HepG2 (cell line): ENCODE data around the gene ZFP36L2. TPM values are rescaled to one million over a fixed set of nuclear protein-coding genes. Genes with fewer than 3 reads are reported as not detected.

ENCODE experiments used
- CBX2 ChIP-seq, 2 experiments: fragments of 200-600 bp in 1 of 2; sonication (generic); formaldehyde crosslinking in 1 of 2; IDR thresholded peaks; 2 replicates each; pipeline versions ENCODE4 v1.7.0 to v1.8.1; 2018 to 2022; ENCODE audit warnings: low read depth in 2 of 2, low read length in 1 of 2, mild to moderate bottlenecking in 1 of 2, missing genetic modification reagents in 1 of 2
- ESRRA ChIP-seq: sonication (generic); formaldehyde crosslinking; IDR thresholded peaks from 2 replicates; pipeline ENCODE4 v1.5.1; 2020; ENCODE audit warnings: mild to moderate bottlenecking, low read depth, missing genetic modification reagents
- FOXJ3 ChIP-seq: sonication (generic); formaldehyde crosslinking; IDR thresholded peaks from 2 replicates; pipeline ENCODE4 v1.4.0; 2020; ENCODE audit warnings: missing genetic modification reagents, mild to moderate bottlenecking, borderline replicate concordance
- JUND ChIP-seq: sonication (generic); formaldehyde crosslinking; IDR thresholded peaks from 2 replicates; pipeline ENCODE4 v1.8.0; 2022; ENCODE audit warnings: mild to moderate bottlenecking, missing genetic modification reagents
- KAT8 ChIP-seq: IDR thresholded peaks from 2 replicates; pipeline ENCODE4 v1.6.1; 2016; ENCODE audit warnings: missing genetic modification reagents, missing compliant biosample characterization
- PHF21A ChIP-seq: sonication (generic); formaldehyde crosslinking; IDR thresholded peaks from 2 replicates; pipeline ENCODE4 v1.5.0; 2020; ENCODE audit warnings: mild to moderate bottlenecking, missing genetic modification reagents
- RXRA ChIP-seq: sonication (generic); formaldehyde crosslinking; IDR thresholded peaks from 2 replicates; pipeline ENCODE4 v1.5.1; 2020; ENCODE audit warnings: missing genetic modification reagents
- SMAD3 ChIP-seq: sonication (generic); formaldehyde crosslinking; IDR thresholded peaks from 2 replicates; pipeline ENCODE4 v1.4.0; 2020; ENCODE audit warnings: missing genetic modification reagents
- SRSF1 ChIP-seq: fragments of 200-400 bp; formaldehyde crosslinking; optimal IDR thresholded peaks from 2 replicates; pipeline ENCODE3; 2017; ENCODE audit warnings: mild to moderate bottlenecking, low read depth, low read length, moderate library complexity
- TAF1 ChIP-seq: sonication (generic); formaldehyde crosslinking; IDR thresholded peaks from 2 replicates; pipeline ENCODE4 v1.4.0; 2020; ENCODE audit warnings: missing genetic modification reagents
- TARDBP ChIP-seq: sonication (generic); formaldehyde crosslinking; IDR thresholded peaks from 2 replicates; pipeline ENCODE4 v1.8.0; 2022; ENCODE audit warnings: mild to moderate bottlenecking, missing genetic modification reagents
- ZBTB3 ChIP-seq: sonication (generic); formaldehyde crosslinking; IDR thresholded peaks from 2 replicates; pipeline ENCODE4 v1.4.0; 2020; ENCODE audit warnings: low read depth, mild to moderate bottlenecking, moderate library complexity, missing genetic modification reagents, borderline replicate concordance
- ZKSCAN8 ChIP-seq: IDR thresholded peaks from 2 replicates; pipeline ENCODE4 v1.6.1; 2016; ENCODE audit warnings: borderline replicate concordance, missing genetic modification reagents, missing compliant biosample characterization
- ZNF343 ChIP-seq: sonication (generic); formaldehyde crosslinking; IDR thresholded peaks from 2 replicates; pipeline ENCODE4 v1.4.0; 2020; ENCODE audit warnings: mild to moderate bottlenecking, missing genetic modification reagents
- ZNF703 ChIP-seq: sonication (generic); formaldehyde crosslinking; IDR thresholded peaks from 2 replicates; pipeline ENCODE4 v1.5.1; 2020; ENCODE audit warnings: missing genetic modification reagents, mild to moderate bottlenecking, moderate library complexity, borderline replicate concordance
- ZNF713 ChIP-seq: sonication (generic); formaldehyde crosslinking; IDR thresholded peaks from 2 replicates; pipeline ENCODE4 v1.4.0; 2020; ENCODE audit warnings: mild to moderate bottlenecking, missing genetic modification reagents
- ZNF761 ChIP-seq: sonication (generic); formaldehyde crosslinking; conservative IDR thresholded peaks from 2 replicates; pipeline ENCODE4 v1.4.0; 2020; ENCODE audit warnings: mild to moderate bottlenecking, missing genetic modification reagents
- ZNF766 ChIP-seq: sonication (generic); formaldehyde crosslinking; IDR thresholded peaks from 2 replicates; pipeline ENCODE4 v1.5.0; 2020; ENCODE audit warnings: missing genetic modification reagents, borderline replicate concordance
- ZNF781 ChIP-seq: sonication (generic); formaldehyde crosslinking; IDR thresholded peaks from 2 replicates; pipeline ENCODE4 v1.5.1; 2020; ENCODE audit warnings: borderline replicate concordance, mild to moderate bottlenecking, missing genetic modification reagents; ENCODE audit errors: not compliant biosample characterization
- polyA plus RNA-seq, 8 experiments: library from polyadenylated mRNA; depleted of rRNA in 3 of 8; stranded (reverse) in 7 of 8; unstranded in 1 of 8; fragments of >200 nt; fragmentation: Illumina TruSeq in 4 of 8; extraction: Trizol in 4 of 8; gene quantifications; 2 replicates each; pipeline versions ENCODE4 v1.2.1 to v1.2.3, GENCODE V29; 2011 to 2016; ENCODE audit warnings: low read depth in 4 of 8, missing spikeins in 1 of 8, mixed read lengths in 1 of 8; ENCODE audit not compliant: insufficient read depth in 1 of 8
- total RNA-seq, 5 experiments: library from RNA; depleted of rRNA; stranded (reverse); fragments of >200 nt; fragmentation: Illumina TruSeq; extraction: Trizol; gene quantifications; 2 replicates each; pipeline ENCODE4 v1.2.3, GENCODE V29; 2016; ENCODE audit warnings: low read depth in 1 of 5
- TF ChIP-seq, protein P1 (sequence below): sonication (generic); formaldehyde crosslinking; IDR thresholded peaks from 2 replicates; pipeline ENCODE4 v1.4.0; 2020; ENCODE audit warnings: missing genetic modification reagents
- TF ChIP-seq, protein P2 (sequence below): sonication (generic); formaldehyde crosslinking; IDR thresholded peaks from 2 replicates; pipeline ENCODE4 v1.4.0; 2020; ENCODE audit warnings: mild to moderate bottlenecking, missing genetic modification reagents, borderline replicate concordance

Gene ZFP36L2
- total and polyA plus RNA-seq, 2 of the 13 experiments (the other 11 are each of a cell fraction or from before 2014, with no cell fraction given) = 11.2 to 21.8 TPM

DNA sequence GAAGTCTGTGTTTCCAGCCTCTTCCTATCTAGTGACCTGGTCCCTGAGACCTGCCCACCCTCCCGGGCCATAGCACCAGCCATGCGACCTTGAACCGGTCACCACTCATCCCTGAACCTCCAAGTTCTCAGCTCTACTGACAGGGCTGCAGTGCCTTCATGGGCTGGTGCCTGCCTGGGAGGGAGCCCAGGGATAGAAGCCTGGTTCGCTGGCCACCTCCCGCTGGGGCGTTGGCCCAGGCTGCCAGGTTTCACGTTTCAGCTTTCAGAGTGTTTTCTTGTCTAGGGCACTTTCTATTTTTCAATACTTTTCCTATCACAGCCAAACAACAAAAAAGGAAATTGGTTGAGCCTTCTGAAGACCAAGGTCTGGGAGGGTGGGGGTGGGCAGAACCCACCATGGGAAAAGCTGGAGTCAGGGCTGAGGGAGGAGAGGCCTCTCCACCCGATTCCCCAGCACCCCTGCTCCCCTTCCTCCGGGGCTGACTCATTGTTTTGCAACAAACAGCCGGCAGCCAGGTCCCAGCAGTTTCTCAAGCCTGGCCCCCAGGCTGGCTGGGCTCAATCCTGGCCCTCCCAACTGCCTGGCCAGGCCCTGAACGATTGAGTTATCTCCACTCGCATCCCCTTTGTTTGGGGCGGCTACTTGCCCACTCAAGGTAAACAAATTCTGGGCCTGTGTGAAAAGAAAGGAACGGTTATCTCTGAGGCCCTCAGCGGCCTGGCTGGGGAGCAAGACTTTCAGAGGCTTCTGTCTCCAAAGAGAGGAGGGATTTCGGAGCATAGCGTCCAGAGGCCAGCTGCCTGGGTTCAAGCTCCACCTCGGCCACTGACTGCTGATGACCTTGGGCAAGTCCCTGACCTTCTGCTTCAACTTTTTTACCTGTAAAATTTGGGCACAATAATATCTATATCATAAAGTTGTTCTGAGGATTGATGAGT is 47.5 kb downstream of the ZFP36L2 start (continued):
- 0 out of 2 replicates have a peak, but pooled peaks have one; percentile 34 for TF ChIP-seq ZKSCAN8 (CRISPR knock-in tag)
- TF ChIP-seq ZNF761 (CRISPR knock-in tag) = peak; percentile 91; the same call in 1 of the 2 replicates
- peak; percentile 82; the same call in 1 of the 2 replicates for TF ChIP-seq KAT8 (CRISPR knock-in tag)
- TF ChIP-seq SRSF1 = peak; percentile 54
- TF ChIP-seq, protein P1, sequence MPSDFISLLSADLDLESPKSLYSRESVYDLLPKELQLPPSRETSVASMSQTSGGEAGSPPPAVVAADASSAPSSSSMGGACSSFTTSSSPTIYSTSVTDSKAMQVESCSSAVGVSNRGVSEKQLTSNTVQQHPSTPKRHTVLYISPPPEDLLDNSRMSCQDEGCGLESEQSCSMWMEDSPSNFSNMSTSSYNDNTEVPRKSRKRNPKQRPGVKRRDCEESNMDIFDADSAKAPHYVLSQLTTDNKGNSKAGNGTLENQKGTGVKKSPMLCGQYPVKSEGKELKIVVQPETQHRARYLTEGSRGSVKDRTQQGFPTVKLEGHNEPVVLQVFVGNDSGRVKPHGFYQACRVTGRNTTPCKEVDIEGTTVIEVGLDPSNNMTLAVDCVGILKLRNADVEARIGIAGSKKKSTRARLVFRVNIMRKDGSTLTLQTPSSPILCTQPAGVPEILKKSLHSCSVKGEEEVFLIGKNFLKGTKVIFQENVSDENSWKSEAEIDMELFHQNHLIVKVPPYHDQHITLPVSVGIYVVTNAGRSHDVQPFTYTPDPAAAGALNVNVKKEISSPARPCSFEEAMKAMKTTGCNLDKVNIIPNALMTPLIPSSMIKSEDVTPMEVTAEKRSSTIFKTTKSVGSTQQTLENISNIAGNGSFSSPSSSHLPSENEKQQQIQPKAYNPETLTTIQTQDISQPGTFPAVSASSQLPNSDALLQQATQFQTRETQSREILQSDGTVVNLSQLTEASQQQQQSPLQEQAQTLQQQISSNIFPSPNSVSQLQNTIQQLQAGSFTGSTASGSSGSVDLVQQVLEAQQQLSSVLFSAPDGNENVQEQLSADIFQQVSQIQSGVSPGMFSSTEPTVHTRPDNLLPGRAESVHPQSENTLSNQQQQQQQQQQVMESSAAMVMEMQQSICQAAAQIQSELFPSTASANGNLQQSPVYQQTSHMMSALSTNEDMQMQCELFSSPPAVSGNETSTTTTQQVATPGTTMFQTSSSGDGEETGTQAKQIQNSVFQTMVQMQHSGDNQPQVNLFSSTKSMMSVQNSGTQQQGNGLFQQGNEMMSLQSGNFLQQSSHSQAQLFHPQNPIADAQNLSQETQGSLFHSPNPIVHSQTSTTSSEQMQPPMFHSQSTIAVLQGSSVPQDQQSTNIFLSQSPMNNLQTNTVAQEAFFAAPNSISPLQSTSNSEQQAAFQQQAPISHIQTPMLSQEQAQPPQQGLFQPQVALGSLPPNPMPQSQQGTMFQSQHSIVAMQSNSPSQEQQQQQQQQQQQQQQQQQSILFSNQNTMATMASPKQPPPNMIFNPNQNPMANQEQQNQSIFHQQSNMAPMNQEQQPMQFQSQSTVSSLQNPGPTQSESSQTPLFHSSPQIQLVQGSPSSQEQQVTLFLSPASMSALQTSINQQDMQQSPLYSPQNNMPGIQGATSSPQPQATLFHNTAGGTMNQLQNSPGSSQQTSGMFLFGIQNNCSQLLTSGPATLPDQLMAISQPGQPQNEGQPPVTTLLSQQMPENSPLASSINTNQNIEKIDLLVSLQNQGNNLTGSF (CRISPR knock-in tag) = 0 out of 2 replicates have a peak, but pooled peaks have one; percentile 4
- 0 out of 2 replicates have a peak, but pooled peaks have one; percentile 13 for TF ChIP-seq ZNF713 (CRISPR knock-in tag)
- TF ChIP-seq PHF21A (CRISPR knock-in tag) = peak; percentile 48; the same call in 1 of the 2 replicates
- peak; percentile 15 for TF ChIP-seq ZNF781
- 0 out of 2 replicates have a peak, but pooled peaks have one; percentile 65 for TF ChIP-seq ZBTB3 (CRISPR knock-in tag)
- TF ChIP-seq, protein P2, sequence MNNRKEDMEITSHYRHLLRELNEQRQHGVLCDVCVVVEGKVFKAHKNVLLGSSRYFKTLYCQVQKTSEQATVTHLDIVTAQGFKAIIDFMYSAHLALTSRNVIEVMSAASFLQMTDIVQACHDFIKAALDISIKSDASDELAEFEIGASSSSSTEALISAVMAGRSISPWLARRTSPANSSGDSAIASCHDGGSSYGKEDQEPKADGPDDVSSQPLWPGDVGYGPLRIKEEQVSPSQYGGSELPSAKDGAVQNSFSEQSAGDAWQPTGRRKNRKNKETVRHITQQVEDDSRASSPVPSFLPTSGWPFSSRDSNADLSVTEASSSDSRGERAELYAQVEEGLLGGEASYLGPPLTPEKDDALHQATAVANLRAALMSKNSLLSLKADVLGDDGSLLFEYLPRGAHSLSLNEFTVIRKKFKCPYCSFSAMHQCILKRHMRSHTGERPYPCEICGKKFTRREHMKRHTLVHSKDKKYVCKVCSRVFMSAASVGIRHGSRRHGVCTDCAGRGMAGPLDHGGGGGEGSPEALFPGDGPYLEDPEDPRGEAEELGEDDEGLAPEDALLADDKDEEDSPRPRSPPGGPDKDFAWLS (CRISPR knock-in tag) = no peak
- TF ChIP-seq FOXJ3 (CRISPR knock-in tag) = peak; percentile 52; the same call in 1 of the 2 replicates
- peak; percentile 91 for TF ChIP-seq JUND (CRISPR knock-in tag)
- TF ChIP-seq ESRRA (CRISPR knock-in tag) = peak; percentile 97
- TF ChIP-seq TAF1 (CRISPR knock-in tag) = peak; percentile 48; the same call in 1 of the 2 replicates
- peak; percentile 39; the same call in 1 of the 2 replicates for TF ChIP-seq ZNF766 (CRISPR knock-in tag)
- no peak for TF ChIP-seq CBX2 (IDR thresholded peaks at IDR 0.05; ENCODE audit: low read depth, low read length)
- TF ChIP-seq CBX2 (CRISPR knock-in tag; IDR thresholded peaks at IDR 0.05; ENCODE audit: low read depth) = peak; percentile 54; the same call in 1 of the 2 replicates
- TF ChIP-seq TARDBP = peak; percentile 14; the same call in 1 of the 2 replicates
- TF ChIP-seq ZNF343 (CRISPR knock-in tag) = peak; percentile 66; the same call in 1 of the 2 replicates
- no peak for TF ChIP-seq ZNF703 (CRISPR knock-in tag)
- peak; percentile 75; the same call in 1 of the 2 replicates for TF ChIP-seq SMAD3 (CRISPR knock-in tag)
- TF ChIP-seq RXRA = peak; percentile 89
